Common myeloid progenitor, CD34-positive (primary cell): ENCODE measurements around the gene TIGD1.
A peak's percentile ranks its signal among the peaks of the same experiment; 100 is the strongest.

Experiments
- CTCF ChIA-PET: fragments of 350-600 bp; sonication (Branson Sonifier 250); formaldehyde crosslinking; loops from one replicate; lab custom pipeline; 2021; ENCODE audit warnings: antibody characterized with exemption; lab: Charles Lee
- POLR2A ChIA-PET: fragments of 350-600 bp; sonication (Branson Sonifier 250); formaldehyde crosslinking; loops from one replicate; lab custom pipeline; 2021; ENCODE audit warnings: antibody characterized with exemption; lab: Charles Lee
- DNase-seq, 3 donors: peaks; one replicate each; pipeline versions ENCODE4 v3.0.0 to v3.0.0-alpha.2; 2013
- H3K27ac ChIP-seq, 2 experiments: 1 replicate in 1 of 2; 2 replicates in 1 of 2; pipeline ENCODE4 v1.7.0; 2013; ENCODE audit warnings: inconsistent platforms in 2 of 2, low read length in 2 of 2, mild to moderate bottlenecking in 2 of 2, low read depth in 1 of 2, moderate library complexity in 1 of 2; ENCODE audit not compliant: severe bottlenecking in 2 of 2, insufficient read depth in 1 of 2, poor library complexity in 1 of 2
- H3K27me3 ChIP-seq, 5 experiments: replicated peaks in 2 of 5; 1 replicate in 3 of 5; 2 replicates in 2 of 5; pipeline versions ENCODE4 v1.6.1 to v1.7.0; 2013; ENCODE audit warnings: low read length in 4 of 5, mild to moderate bottlenecking in 2 of 5, moderate library complexity in 2 of 5, inconsistent platforms in 1 of 5; ENCODE audit not compliant: insufficient read depth in 5 of 5, control insufficient read depth in 4 of 5
- H3K36me3 ChIP-seq, 4 experiments: 1 replicate in 2 of 4; 2 replicates in 2 of 4; pipeline versions ENCODE4 v1.6.1 to v1.7.0; 2013; ENCODE audit warnings: low read length in 3 of 4, control low read depth in 1 of 4, mild to moderate bottlenecking in 1 of 4; ENCODE audit not compliant: control insufficient read depth in 4 of 4, insufficient read depth in 4 of 4
- H3K4me1 ChIP-seq, 4 experiments: 1 replicate in 3 of 4; 2 replicates in 1 of 4; pipeline versions ENCODE4 v1.6.1 to v1.7.1; 2013; ENCODE audit warnings: low read length in 3 of 4, mild to moderate bottlenecking in 3 of 4, control low read depth in 1 of 4, inconsistent platforms in 1 of 4, moderate library complexity in 1 of 4; ENCODE audit not compliant: control insufficient read depth in 4 of 4, insufficient read depth in 4 of 4; ENCODE audit errors: control extremely low read depth in 1 of 4
- H3K4me3 ChIP-seq, 7 experiments: 1 replicate in 4 of 7; 2 replicates in 3 of 7; pipeline versions ENCODE4 v1.5.1 to v1.7.0; 2013; ENCODE audit warnings: mild to moderate bottlenecking in 7 of 7, low read length in 6 of 7, moderate library complexity in 6 of 7, inconsistent platforms in 2 of 7, low read depth in 2 of 7, control low read depth in 1 of 7; ENCODE audit not compliant: insufficient read depth in 4 of 7, control insufficient read depth in 1 of 7; ENCODE audit errors: extremely low read depth in 1 of 7
- H3K9me3 ChIP-seq, 5 experiments: 1 replicate in 4 of 5; 2 replicates in 1 of 5; pipeline versions ENCODE4 v1.6.1 to v1.7.1; 2013; ENCODE audit warnings: low read length in 4 of 5, mild to moderate bottlenecking in 2 of 5, inconsistent platforms in 1 of 5, low read depth in 1 of 5, moderate library complexity in 1 of 5; ENCODE audit not compliant: control insufficient read depth in 4 of 5, insufficient read depth in 2 of 5; ENCODE audit errors: control extremely low read depth in 1 of 5
- WGBS: methylation state at CpG from one replicate; pipeline ENCODE4 v1.1.5; 2013; ENCODE audit not compliant: insufficient coverage; 5-methylcytosine and 5-hydroxymethylcytosine counted together

Gene TIGD1

DNA sequence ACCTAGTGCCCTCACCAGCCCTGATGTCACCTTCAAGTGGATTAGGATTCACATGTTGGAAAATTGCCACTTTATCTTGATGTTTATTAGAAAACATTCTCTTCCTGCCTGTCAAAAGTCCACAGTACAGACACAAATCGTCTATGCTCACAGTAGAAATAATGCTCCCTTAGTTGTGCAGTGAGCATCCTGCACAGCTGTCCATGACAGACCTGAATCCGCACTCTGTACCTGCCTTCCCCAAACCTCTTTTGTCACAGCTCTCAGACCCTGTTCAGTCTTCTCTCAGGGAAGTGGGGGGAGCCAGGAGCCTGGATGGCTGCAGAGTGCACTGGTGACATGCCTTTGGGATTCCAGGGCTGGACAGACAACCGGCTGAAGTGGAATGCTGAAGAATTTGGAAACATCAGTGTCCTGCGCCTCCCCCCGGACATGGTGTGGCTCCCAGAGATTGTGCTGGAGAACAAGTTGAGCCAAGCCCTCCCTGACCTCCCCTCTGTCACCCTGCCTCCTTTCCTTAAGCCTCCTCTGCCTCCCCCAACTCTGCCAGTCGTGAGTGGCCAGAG is 22.4 kb downstream of the TIGD1 start:
- peaks cover 0 to 23% (median 15%) of the 10 kb centered on the region in 4 experiments for H3K4me1 ChIP-seq
- no peaks in the 10 kb centered on the region for H3K9me3 ChIP-seq
- CTCF ChIA-PET: no interaction called here
- WGBS: 100% methylated on average over 3 of the region's 6 CpGs
- H3K4me3 ChIP-seq: no peak overlapping the region
- POLR2A ChIA-PET: no interaction called here
- H3K36me3 ChIP-seq: no peaks in the 10 kb centered on the region
- H3K27me3 ChIP-seq: peaks cover 0 to 35% (median 6%) of the 10 kb centered on the region in 5 experiments
- DNase-seq: no peak
- no peak overlapping the region for H3K27ac ChIP-seq

DNA sequence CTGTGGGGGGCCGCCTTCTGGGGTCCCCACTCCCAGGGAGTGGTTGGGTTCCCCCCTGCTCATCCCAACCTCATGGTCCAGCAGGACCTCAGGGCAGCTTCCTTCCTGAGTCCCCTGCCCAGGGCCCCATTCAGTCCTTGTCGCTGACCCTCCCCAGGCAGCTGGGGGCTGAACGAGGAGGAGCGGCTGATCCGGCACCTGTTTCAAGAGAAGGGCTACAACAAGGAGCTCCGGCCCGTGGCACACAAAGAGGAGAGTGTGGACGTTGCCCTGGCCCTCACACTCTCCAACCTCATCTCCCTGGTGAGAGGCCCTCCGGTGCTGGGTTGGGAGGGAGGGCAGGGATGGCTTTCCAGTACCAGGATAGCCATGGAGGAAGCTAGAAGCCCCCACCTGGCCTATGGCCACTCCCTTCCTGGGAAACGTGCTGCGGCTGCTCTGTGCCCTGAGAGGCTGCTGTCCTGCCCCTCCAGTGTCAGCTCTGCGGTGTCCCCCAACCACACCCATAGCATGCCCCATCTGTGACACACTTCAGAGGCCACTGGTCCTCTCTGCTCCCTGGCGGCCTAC is 23.9 kb downstream of the TIGD1 start:
- no peak for DNase-seq

DNA sequence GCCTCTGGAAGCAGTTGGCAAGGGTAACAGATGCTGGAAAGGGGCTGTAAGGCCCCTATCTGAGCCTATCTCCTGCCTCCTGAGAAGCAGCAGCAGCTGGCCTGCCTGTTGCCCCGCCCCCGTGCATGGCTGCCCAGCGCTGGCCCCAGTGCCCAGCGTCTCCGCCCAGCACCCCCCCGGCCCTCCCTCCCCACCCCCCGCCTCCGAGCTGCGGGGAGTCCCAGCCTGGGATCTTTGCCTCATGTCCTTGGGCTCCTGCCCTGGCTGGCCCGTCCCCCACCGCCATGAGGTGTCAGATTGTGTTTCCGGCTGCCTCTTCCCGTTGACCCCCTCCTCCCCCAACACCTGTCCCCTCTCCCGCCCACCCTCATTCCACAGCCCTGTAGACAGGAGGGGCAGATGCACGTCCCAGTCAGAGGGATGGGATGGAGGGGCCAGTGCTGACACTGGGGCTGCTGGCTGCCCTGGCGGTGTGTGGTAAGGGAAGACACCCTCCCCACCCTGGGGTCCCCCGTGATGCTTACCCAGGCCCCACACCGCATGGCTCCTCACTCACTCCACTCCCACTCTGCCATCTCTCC is 24.5 kb downstream of the TIGD1 start, which contains the start of gene CHRND:
Gene CHRND (plus strand): TSS at position 370 of the 581 bp plus-strand sequence. CDS start 56 bp downstream, at position 426.
- POLR2A ChIA-PET: no interaction called here
- Histone ChIP-seq H3K27ac (no peak within 1 kb of the TSS), H3K27me3 (peaks cover 0 to 55% (median 12%) of the 10 kb centered on the region in 5 experiments), H3K9me3 (no peaks in the 10 kb centered on the region), H3K36me3 (no peaks in the 10 kb centered on the region), H3K4me3 (no peak within 1 kb of the TSS), H3K4me1 (peaks cover 0 to 36% (median 22%) of the 10 kb centered on the region in 4 experiments)
- CTCF ChIA-PET: interaction anchor here (1.3 kb wide), 1 partner anchor 10 kb away, joined by 3 read pairs; no protein-coding TSS in a partner anchor
- WGBS: 34% methylated on average over 3 of the region's 18 CpGs
- no peak for DNase-seq

More for the DNA sequence above, 23.9 kb downstream of the TIGD1 start:
- Histone ChIP-seq H3K9me3 (no peaks in the 10 kb centered on the region), H3K4me3 (no peak overlapping the region), H3K36me3 (no peaks in the 10 kb centered on the region), H3K27ac (no peak overlapping the region), H3K27me3 (peaks cover 0 to 50% (median 11%) of the 10 kb centered on the region in 5 experiments), H3K4me1 (peaks cover 0 to 36% (median 22%) of the 10 kb centered on the region in 4 experiments)
- ChIA-PET CTCF (interaction anchor here (1.3 kb wide), 1 partner anchor 10 kb away, joined by 3 read pairs; no protein-coding TSS in a partner anchor), POLR2A (no interaction called here)
- 74% methylated on average over 7 of the region's 13 CpGs for WGBS

DNA sequence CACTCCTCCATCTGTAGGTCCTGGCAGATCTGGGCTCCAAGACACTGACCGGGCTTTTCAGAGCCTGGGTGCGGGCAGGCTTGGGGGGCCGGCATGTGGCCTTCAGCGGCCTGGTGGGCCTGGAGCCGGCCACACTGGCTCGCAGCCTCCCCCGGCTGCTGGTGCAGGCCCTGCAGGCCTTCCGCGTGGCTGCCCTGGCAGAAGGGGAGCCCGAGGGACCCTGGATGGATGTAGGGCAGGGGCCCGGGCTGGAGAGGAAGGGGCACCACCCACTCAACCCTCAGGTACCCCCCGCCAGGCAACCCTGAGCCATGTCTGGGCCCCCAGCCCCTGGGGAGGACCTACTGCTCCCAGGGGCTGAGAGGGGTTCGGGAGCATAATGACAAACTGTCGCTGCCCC is 25.2 kb downstream of the TIGD1 start:
- 94% methylated on average over 9 of the region's 14 CpGs for WGBS
- no peak for DNase-seq
- Histone ChIP-seq H3K4me1 (peaks cover 0 to 36% (median 22%) of the 10 kb centered on the region in 4 experiments), H3K9me3 (no peaks in the 10 kb centered on the region), H3K27me3 (peaks cover 0 to 62% (median 12%) of the 10 kb centered on the region in 5 experiments), H3K36me3 (no peaks in the 10 kb centered on the region), H3K4me3 (no peak overlapping the region), H3K27ac (no peak overlapping the region)
- ChIA-PET POLR2A (no interaction called here), CTCF (interaction anchor here (1.2 to 1.6 kb wide), 2 partner anchors 85 to 596 kb away, joined by 3 to 5 read pairs; no protein-coding TSS in a partner anchor)

DNA sequence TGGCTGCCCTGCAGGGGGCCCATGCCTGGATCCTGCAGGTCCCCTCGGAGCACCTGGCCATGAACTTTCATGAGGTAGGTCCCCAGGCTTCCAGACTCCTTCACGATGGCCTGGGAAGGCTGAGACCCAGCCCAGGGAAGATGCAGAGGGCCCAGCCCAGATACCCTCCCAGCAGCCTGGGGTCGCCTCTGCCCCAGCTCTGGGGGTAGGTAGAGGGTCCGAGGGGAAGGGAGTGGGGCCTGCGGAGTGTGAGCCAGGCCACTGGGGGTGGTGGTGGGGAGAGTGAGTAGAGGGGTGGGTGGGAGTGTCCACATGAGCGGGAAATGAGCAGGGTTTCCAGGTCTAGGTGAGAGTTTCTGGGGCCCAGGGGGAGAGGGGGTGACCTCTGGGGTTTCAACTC is 25.6 kb downstream of the TIGD1 start:
- Histone ChIP-seq H3K4me3 (no peak overlapping the region), H3K36me3 (no peaks in the 10 kb centered on the region), H3K27ac (no peak overlapping the region), H3K27me3 (peaks cover 0 to 64% (median 12%) of the 10 kb centered on the region in 5 experiments), H3K9me3 (no peaks in the 10 kb centered on the region), H3K4me1 (peaks cover 0 to 36% (median 22%) of the 10 kb centered on the region in 4 experiments)
- WGBS: 30% methylated on average over 2 of the region's 6 CpGs
- DNase-seq: no peak
- CTCF ChIA-PET: interaction anchor here (1.2 to 6.4 kb wide), 7 partner anchors 10 to 596 kb away, joined by 3 to 29 read pairs (median 6); no protein-coding TSS in a partner anchor
- POLR2A ChIA-PET: no interaction called here

DNA sequence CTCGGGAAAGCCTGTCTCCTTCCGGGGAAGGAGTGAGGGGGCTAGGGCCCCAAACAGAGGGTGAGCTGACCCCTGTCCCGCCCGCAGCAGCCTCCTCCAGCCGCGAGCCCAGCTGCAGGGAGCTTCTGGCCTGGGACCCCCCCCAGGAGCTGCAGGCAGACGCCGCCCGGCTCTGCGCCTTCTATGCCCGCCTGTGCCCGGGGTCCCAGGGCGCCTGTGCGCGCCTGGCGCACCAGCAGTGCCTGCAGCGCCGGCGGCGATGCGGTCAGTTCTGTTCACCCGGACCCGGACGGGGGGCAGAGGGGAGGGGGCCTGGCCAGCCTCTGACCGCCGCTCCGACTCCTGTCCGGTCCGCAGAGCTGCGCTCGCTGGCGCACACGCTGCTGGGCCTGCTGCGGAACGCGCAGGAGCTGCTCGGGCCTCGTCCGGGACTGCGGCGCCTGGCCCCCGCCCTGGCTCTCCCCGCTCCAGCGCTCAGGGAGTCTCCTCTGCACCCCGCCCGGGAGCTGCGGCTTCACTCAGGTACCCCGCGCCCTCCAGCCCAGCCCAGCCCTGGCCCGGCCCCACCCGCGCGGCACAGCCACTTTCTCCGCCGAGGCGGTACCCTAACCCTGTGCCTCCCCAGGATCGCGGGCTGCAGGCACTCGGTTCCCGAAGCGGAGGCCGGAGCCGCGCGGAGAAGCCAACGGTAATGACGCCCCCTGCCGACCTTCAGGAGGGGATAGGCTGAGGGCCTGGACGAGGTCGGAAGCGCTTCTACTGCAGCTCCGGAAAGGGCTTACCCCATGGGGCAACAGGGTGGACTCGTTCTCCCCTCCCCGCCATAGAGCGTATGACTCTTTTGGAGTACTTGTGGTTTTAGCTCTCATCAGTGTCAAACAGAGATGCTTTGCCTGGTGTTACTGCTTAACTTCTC is 26.4 kb downstream of the TIGD1 start:
- Histone ChIP-seq H3K36me3 (no peaks in the 10 kb centered on the region), H3K4me3 (peak overlapping the region in 6 of 7 experiments; percentile 23 to 66 (median 47)), H3K9me3 (no peaks in the 10 kb centered on the region), H3K27me3 (peaks cover 0 to 68% (median 12%) of the 10 kb centered on the region in 5 experiments), H3K27ac (no peak overlapping the region), H3K4me1 (peaks cover 0 to 33% (median 21%) of the 10 kb centered on the region in 4 experiments)
- peak; percentile 60 to 78 (median 73) for DNase-seq
- ChIA-PET POLR2A (interaction anchor here (0.6 to 0.9 kb wide), 2 partner anchors 27 to 119 kb away, joined by 3 read pairs; partner anchors contain the start of genes EIF4E2 and TIGD1), CTCF (interaction anchor here (0.6 to 6.4 kb wide), 17 partner anchors 8 to 791 kb away, joined by 3 to 29 read pairs (median 3); no protein-coding TSS in a partner anchor)
- 1% methylated on average over 67 of the region's 75 CpGs for WGBS
